ENCODE results near the gene C11orf21.
A peak's percentile ranks its signal among the peaks of the same experiment; 100 is the strongest.
"Not testable (repeated sequence)": the region's sequence is repeated elsewhere in the genome, so short reads cannot be mapped to it uniquely, and the experiment has no call there.

Gene C11orf21

DNA sequence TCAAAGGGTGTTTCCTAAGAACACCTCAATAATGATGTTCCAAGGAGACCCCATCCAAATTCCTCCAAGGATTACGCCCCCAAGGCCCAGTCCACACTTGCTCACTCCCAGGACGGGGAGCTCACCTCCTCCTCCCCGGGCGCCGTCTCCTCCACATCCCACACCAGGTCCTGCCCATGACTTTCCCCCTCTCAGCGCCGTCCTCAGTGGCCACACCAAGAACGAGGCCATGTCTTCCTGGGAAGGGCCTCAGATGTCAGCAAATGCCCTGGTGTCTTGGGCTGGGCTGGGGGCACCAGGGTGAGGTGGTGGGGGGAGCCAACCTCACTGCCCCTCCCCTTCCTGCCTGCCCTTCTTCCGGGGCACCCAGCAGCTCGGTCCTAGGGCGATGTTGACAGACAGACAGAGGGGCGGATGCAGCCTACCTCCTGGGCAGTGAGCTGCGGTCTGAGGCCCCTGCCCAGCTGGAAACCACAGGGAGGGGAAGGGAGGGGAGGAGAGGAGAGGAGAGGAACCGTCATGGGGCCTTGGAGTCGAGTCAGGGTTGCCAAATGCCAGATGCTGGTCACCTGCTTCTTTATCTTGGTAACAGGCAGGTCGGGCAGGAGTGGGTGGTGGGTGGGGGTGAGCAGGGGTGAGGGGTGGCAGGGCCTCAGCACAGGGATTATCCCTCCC is at the start of gene C11orf21, which contains the start of gene TSPAN32:
Gene C11orf21, minus strand, starts transcription at position 288 of the 675 bp plus-strand sequence. Its CDS starts 110 bp downstream, at position 178.
Gene TSPAN32, plus strand, starts transcription at position 383 of the 675 bp plus-strand sequence. Its CDS starts 137 bp downstream, at position 520.
- Mint-ChIP-seq H3K9me3 (ENCODE audit: low read depth) (no peaks in the 10 kb centered on the region), H3K4me1 (ENCODE audit: low read depth) (peaks cover 64% of the 10 kb centered on the region), H3K4me3 (peak within 1 kb of the TSS; percentile 85), H3K36me3 (no peaks in the 10 kb centered on the region), H3K27me3 (no peaks in the 10 kb centered on the region), H3K27ac (peak within 1 kb of the TSS; percentile 93)

DNA sequence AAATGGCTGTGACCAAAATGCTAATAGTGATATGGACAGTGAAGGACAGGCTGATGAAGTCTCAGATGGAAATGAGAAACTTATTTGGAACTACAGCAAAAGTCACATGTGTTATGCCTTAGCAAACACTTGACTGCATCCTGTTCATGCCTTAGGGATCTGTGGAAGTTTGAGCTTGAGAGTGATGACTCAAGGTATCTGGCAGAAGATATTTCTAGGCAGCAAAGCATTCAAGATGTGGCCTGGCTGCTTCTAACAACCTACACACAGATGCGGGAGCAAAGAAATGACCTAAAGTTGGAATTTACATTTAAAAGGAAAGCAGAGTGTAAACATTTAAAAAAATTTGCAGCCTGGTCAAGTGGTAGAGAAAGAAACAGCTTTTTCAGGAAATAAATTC is 47.3 kb upstream of the C11orf21 start:
- H3K36me3 Mint-ChIP-seq, result peaks cover 7% of the 10 kb centered on the region
- no peak overlapping the region for H3K27ac Mint-ChIP-seq
- no peaks in the 10 kb centered on the region for H3K27me3 Mint-ChIP-seq
- H3K4me1 Mint-ChIP-seq (ENCODE audit: low read depth), result no peaks in the 10 kb centered on the region
- peaks cover 6% of the 10 kb centered on the region for H3K9me3 Mint-ChIP-seq (ENCODE audit: low read depth)
- H3K4me3 Mint-ChIP-seq, result no peak overlapping the region

DNA sequence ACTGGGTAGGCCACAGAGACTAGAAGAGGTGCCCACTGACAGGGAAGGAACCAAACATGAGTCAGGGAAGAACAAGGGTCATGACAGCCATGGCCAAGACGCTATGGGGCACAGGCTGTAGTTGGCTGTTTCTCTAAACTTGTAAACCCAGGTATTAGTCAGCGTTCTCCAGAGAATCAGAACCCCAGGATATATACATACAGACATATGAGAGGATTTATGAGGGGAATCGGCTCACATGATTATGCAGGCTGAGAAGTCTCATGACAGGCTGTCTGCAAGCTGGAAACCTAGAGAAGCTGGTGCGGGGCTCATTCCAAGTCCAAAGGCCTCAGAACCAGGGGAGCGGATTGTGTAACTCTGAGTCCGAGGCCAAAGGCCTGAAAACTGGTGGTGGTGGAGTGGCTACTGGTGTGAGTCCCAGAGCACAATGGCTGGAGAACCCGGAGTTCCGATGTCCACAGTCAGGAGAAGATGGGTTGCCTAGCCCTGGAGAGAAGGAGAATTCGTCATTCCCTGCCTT is 45.7 kb upstream of the C11orf21 start:
- Mint-ChIP-seq H3K4me1 (ENCODE audit: low read depth) (no peaks in the 10 kb centered on the region), H3K4me3 (no peak overlapping the region), H3K36me3 (peaks cover 7% of the 10 kb centered on the region), H3K27ac (no peak overlapping the region), H3K9me3 (ENCODE audit: low read depth) (peaks cover 6% of the 10 kb centered on the region), H3K27me3 (no peaks in the 10 kb centered on the region)

DNA sequence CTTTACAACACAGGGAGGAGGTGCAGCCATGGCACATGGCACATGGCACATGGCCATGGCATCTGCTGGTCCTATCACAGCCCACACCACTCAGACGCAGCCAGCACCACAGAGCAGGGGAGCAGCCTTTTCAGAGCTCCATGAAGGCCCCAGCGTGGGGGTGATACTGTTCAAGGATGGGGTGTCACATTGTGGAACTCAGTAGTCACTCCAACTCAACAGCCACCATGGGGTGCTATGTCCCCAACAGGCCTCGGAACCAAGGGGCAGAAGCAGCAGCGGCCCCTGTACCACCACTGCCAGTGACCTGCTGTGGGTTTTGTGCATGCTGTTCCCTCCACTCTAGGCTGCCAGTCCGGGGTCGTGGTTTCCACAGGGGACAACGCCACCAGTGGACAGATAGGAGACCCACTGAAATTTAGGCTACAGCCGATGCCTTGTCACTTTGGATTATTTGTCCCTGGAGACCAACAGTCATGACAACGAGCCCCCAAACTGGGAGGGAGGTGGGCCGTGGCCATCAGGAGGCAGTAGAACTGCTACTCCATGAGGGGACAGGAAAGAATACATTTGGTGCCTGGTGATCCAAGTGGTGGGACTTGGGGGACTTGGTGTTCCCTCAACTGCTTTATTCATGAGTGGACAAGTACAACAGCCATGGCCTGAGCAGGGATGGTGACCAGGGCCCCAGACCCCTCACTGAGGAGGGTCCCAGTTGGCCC is 45.0 kb upstream of the C11orf21 start:
- Mint-ChIP-seq H3K36me3 (peaks cover 7% of the 10 kb centered on the region), H3K4me3 (no peak overlapping the region), H3K9me3 (ENCODE audit: low read depth) (peaks cover 6% of the 10 kb centered on the region), H3K27me3 (no peaks in the 10 kb centered on the region), H3K27ac (no peak overlapping the region), H3K4me1 (ENCODE audit: low read depth) (no peaks in the 10 kb centered on the region)

DNA sequence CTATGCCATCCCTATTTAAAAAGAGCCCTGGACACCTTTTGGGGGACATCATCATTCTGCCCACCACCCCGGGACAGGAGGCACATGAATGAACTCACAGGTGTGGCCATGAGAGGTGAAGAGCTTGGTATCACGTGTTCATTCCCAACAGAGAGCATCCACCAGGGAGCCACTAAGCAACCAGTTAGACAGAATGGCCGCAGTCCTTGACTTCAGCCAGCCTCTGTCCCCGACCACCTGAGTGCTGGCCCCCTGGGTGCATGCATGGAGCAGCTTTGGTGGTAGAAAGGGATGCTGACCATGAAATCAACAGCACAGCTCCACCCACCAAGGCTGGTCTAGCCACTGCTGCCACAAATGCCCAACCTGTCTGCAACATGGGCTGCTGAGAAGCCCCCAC is 44.3 kb upstream of the C11orf21 start:
- H3K27ac Mint-ChIP-seq, result no peak overlapping the region
- H3K27me3 Mint-ChIP-seq, result no peaks in the 10 kb centered on the region
- peaks cover 6% of the 10 kb centered on the region for H3K9me3 Mint-ChIP-seq (ENCODE audit: low read depth)
- peaks cover 7% of the 10 kb centered on the region for H3K36me3 Mint-ChIP-seq
- no peaks in the 10 kb centered on the region for H3K4me1 Mint-ChIP-seq (ENCODE audit: low read depth)
- no peak overlapping the region for H3K4me3 Mint-ChIP-seq

DNA sequence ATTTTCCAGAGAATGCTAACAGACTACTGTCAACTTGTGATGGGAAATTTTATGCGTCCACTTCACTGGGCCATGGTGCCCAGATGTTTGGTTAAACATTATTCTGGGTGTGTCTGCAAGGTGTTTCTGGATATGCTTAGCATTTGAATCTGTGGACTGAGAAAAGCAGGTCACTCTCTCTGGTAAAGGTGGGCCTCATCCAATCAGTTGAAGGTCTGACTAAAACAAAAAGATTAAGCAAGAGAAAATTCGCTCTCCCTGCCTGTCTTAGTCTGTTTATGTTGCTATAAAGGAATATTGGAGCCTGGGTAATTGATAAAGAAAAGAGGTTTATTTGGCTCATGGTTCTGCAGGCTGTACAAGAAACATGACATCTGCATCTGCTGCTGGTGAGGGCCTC is 43.3 kb upstream of the C11orf21 start:
- H3K36me3 Mint-ChIP-seq, result peaks cover 5% of the 10 kb centered on the region
- no peak overlapping the region for H3K27ac Mint-ChIP-seq
- no peaks in the 10 kb centered on the region for H3K4me1 Mint-ChIP-seq (ENCODE audit: low read depth)
- no peak overlapping the region for H3K4me3 Mint-ChIP-seq
- H3K9me3 Mint-ChIP-seq (ENCODE audit: low read depth), result peaks cover 6% of the 10 kb centered on the region
- H3K27me3 Mint-ChIP-seq, result no peaks in the 10 kb centered on the region

DNA sequence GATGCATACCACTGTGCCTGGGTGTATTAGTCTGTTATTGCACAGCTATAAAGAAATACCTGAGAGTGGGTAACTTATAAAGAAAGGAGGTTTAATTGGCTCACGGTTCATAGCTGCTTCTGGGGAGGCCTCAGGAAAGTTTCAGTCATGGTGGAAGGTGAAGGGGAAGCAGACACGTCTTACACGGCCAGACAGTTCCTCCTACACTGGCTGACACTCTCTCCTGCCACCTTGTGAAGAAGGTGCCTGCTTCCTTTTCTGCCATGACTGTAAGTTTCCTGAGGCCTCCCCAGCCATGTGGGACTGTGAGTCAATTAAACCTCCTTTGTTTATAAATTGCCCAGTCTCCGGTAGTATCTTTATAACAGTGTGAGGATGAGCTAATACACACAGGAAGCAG is 41.8 kb upstream of the C11orf21 start:
- H3K4me3 Mint-ChIP-seq, result no peak overlapping the region
- no peaks in the 10 kb centered on the region for H3K27me3 Mint-ChIP-seq
- no peak overlapping the region for H3K27ac Mint-ChIP-seq
- no peaks in the 10 kb centered on the region for H3K9me3 Mint-ChIP-seq (ENCODE audit: low read depth)
- H3K36me3 Mint-ChIP-seq, result peaks cover 2% of the 10 kb centered on the region
- H3K4me1 Mint-ChIP-seq (ENCODE audit: low read depth), result no peaks in the 10 kb centered on the region

DNA sequence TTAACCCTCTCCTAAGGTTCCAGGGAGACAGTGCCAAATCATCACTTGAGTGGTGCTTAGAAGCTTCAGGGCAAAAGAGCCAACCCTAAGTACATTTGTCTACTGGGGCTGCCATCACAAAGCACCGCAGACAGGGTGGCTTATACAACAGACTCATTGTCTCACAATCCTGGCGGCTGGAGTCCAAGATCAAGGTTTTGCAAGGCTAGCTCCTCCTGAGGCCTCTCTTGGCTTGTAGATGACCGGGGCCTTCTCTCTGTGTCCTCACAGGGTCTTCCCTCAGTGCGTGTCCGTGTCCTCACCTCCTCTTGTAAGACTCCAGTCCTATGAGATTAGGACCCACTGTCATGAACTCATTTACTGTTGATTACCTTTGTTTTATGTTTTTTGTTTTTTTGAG is 41.3 kb upstream of the C11orf21 start:
- Mint-ChIP-seq H3K27ac (no peak overlapping the region), H3K9me3 (ENCODE audit: low read depth) (no peaks in the 10 kb centered on the region), H3K4me3 (no peak overlapping the region), H3K27me3 (no peaks in the 10 kb centered on the region), H3K4me1 (ENCODE audit: low read depth) (no peaks in the 10 kb centered on the region), H3K36me3 (peaks cover under 1% of the 10 kb centered on the region)

DNA sequence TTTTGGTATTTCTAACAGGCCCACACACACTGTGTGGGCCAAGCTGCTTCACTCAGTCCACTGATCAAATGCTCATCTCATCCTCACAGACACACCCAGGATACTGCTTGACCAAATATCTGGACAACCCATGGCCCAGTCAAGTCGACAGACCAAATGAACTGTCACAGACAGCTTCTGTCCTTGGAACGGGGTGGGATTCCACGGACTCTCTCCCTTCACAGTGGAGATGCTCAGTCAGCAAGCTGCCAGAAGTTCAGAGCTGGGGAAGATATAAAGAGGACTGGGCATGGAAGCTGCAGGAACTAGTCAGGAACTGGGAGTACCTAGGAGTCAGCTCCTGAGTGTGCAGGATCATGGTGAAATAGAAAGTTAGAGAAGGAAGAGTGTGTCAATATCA is 40.8 kb upstream of the C11orf21 start:
- Mint-ChIP-seq H3K9me3 (ENCODE audit: low read depth) (no peaks in the 10 kb centered on the region), H3K4me3 (no peak overlapping the region), H3K4me1 (ENCODE audit: low read depth) (no peaks in the 10 kb centered on the region), H3K27ac (no peak overlapping the region), H3K27me3 (peaks cover 3% of the 10 kb centered on the region), H3K36me3 (no peaks in the 10 kb centered on the region)

DNA sequence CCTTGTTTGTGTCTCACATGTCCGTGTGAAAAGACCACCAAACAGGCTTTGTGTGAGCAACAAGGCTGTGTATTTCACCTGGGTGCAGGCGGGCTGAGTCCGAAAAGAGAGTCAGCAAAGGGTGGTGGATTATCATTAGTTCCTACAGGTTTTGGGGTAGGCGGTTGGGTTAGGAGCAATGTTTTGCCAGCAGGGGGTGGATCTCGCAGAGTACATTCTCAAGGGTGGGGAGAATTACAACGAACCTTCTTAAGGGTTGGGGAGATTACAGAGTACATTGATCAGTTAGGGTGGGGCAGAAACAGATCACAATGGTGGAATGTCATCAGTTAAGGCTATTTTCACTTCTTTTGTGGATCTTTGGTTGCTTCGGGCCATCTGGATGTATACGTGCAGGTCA is 37.0 kb upstream of the C11orf21 start:
- not testable (repeated sequence) for H3K36me3 Mint-ChIP-seq; H3K4me1 Mint-ChIP-seq (ENCODE audit: low read depth); H3K9me3 Mint-ChIP-seq (ENCODE audit: low read depth); H3K27ac Mint-ChIP-seq; H3K4me3 Mint-ChIP-seq
- peaks cover 11% of the 10 kb centered on the region for H3K27me3 Mint-ChIP-seq

DNA sequence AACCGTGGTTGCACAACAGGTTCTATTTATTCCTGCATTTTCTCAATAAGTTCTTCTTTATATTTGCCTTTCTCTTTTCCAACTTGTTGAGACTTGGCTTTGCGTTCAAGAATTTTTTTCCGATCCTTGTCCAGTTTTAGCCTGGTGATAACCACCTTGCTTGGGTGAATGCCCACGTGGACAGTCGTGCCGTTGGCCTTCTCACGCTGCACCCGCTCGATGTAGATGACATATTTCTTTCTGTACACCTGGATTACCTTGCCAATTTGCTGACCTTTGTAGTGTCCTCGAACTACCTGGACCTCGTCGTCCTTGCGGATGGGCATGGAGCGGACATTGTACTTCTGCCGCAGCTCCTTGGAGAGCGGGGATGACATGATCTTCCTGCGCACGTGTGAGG is 33.6 kb upstream of the C11orf21 start:
- H3K27ac Mint-ChIP-seq; H3K36me3 Mint-ChIP-seq; H3K9me3 Mint-ChIP-seq (ENCODE audit: low read depth); H3K4me3 Mint-ChIP-seq; H3K4me1 Mint-ChIP-seq (ENCODE audit: low read depth): not testable (repeated sequence)
- peaks cover 13% of the 10 kb centered on the region for H3K27me3 Mint-ChIP-seq

DNA sequence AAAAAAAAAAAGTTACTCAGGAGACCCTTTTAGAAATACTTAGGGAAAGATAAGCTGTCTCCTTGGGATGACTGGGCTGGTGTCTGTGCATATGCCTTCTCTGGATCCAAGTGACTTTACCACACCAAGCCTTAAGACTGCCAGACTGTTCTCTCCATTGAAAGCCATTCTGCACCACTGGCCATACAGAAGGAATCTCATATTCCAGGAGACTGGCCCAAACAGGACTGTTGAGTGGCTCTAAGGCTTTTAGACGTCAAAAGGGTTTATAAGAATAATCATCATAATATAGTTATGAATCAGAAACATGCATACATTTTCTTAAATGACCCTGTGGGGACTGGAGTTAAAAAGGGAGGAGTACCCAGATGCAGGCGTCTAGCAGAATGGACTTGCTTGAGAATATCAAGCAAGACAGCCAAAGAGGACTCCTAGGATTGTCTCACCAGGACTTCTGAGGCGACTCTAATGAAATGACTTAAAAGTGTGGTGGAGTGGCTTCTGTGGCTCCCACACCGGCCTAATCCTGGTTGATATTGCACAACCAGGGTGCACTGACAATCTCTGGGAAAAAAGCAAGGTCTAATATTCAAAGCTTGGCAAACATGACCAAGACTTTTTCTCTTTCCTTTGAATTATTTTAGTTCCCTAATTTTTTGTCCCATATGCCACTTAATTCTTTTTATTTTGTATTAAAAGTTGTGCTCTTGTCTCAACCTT is 31.9 kb upstream of the C11orf21 start:
- H3K4me1 Mint-ChIP-seq (ENCODE audit: low read depth); H3K36me3 Mint-ChIP-seq; H3K27ac Mint-ChIP-seq; H3K4me3 Mint-ChIP-seq; H3K9me3 Mint-ChIP-seq (ENCODE audit: low read depth): not testable (repeated sequence)
- H3K27me3 Mint-ChIP-seq, result peaks cover 17% of the 10 kb centered on the region

DNA sequence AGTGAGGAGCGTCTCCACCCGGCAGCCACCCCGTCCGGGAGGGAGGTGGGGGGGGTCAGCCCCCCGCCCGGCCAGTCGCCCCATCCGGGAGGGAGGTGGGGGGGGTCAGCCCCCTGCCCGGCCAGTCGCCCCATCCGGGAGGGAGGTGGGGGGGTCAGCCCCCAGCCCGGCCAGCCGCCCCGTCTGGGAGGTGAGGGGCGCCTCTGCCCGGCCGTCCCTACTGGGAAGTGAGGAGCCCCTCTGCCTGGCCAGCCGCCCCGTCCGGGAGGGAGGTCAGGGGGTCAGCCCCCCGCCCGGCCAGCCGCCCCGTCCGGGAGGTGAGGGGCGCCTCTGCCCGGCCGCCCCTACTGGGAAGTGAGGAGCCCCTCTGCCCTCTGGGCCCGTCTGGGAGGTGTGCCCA is 30.9 kb upstream of the C11orf21 start:
- H3K36me3 Mint-ChIP-seq; H3K27ac Mint-ChIP-seq; H3K4me3 Mint-ChIP-seq; H3K9me3 Mint-ChIP-seq (ENCODE audit: low read depth); H3K4me1 Mint-ChIP-seq (ENCODE audit: low read depth): not testable (repeated sequence)
- peaks cover 14% of the 10 kb centered on the region for H3K27me3 Mint-ChIP-seq

DNA sequence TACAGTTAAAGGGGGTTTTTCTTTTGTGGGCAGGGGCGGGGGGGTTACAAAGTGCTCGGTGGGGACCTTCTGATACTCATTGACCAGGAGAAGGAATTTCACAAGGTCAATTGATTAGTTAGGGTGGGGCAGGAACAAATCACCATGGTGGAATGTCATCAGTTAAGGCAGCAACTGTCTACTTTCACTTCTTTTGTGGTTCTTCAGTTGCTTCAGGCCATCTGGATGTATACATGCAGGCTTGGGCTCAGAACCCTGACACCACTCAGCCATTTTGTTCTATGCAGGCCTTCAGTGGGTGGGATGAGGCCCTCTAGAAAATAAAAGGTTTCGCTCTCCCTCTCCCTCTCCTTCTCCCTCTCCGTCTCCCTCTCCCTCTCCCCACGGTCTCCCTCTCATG is 29.7 kb upstream of the C11orf21 start:
- no peak overlapping the region for H3K4me3 Mint-ChIP-seq
- H3K27ac Mint-ChIP-seq, result no peak overlapping the region
- no peaks in the 10 kb centered on the region for H3K4me1 Mint-ChIP-seq (ENCODE audit: low read depth)
- peaks cover 8% of the 10 kb centered on the region for H3K27me3 Mint-ChIP-seq
- H3K9me3 Mint-ChIP-seq (ENCODE audit: low read depth), result no peaks in the 10 kb centered on the region
- no peaks in the 10 kb centered on the region for H3K36me3 Mint-ChIP-seq

DNA sequence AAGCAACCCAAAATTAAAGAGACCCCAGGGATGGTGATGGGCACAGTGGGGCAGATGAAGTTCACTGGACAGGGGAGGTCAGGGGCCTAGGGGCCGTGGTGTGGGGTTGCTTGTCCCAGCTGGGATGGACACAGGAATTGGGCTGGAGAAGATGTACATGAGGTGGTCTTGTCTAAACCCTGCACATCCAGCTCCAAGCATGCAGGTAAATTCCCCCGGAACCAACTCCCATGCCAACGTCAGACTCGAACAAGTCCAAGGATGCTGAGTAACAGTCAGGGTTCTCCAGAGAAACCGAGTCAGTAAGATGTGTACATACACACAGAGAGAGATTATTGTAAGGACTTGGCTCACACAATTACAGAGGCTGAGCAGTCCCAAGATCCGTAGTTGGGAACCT is 29.0 kb upstream of the C11orf21 start:
- no peaks in the 10 kb centered on the region for H3K4me1 Mint-ChIP-seq (ENCODE audit: low read depth)
- no peaks in the 10 kb centered on the region for H3K9me3 Mint-ChIP-seq (ENCODE audit: low read depth)
- H3K36me3 Mint-ChIP-seq, result no peaks in the 10 kb centered on the region
- peaks cover 10% of the 10 kb centered on the region for H3K27me3 Mint-ChIP-seq
- no peak overlapping the region for H3K27ac Mint-ChIP-seq
- H3K4me3 Mint-ChIP-seq, result no peak overlapping the region

Measured in activated naive CD8-positive, alpha-beta T cell (primary cell).